Astrocyte (in vitro differentiated cells and primary cell): ENCODE measurements around the gene CHD6.

Experiments
- EZH2 ChIP-seq: IDR thresholded peaks from 2 replicates; pipeline ENCODE4 v1.6.1; 2012; ENCODE audit warnings: mild to moderate bottlenecking, low read length, inconsistent platforms; ENCODE audit not compliant: insufficient read depth
- TF ChIP-seq, protein P1 (sequence below): IDR thresholded peaks from 2 replicates; pipeline ENCODE4 v1.5.1; 2011; ENCODE audit warnings: low read depth, mild to moderate bottlenecking, inconsistent platforms, low read length, moderate library complexity; ENCODE audit not compliant: insufficient read depth

DNA sequence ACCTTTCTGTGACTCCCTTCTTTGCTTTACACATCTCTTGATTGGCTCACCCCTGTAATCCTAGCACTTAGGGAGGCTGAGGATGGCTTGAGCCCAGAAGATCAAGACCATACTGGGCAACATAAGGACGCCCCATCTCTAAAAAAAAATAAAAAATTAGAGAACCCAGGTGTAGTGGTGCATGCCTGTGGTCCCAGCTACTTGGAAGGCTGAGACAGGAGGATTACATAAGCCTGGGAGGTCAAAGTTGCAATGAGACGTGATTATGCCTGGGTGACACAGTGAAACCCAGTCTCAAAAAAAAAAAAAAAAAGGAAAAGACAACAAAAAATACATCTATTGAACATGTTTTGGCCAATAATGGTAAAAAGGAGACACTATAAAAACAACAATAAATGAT, 37.8 kb downstream of the CHD6 start:
- TF ChIP-seq, protein P1, sequence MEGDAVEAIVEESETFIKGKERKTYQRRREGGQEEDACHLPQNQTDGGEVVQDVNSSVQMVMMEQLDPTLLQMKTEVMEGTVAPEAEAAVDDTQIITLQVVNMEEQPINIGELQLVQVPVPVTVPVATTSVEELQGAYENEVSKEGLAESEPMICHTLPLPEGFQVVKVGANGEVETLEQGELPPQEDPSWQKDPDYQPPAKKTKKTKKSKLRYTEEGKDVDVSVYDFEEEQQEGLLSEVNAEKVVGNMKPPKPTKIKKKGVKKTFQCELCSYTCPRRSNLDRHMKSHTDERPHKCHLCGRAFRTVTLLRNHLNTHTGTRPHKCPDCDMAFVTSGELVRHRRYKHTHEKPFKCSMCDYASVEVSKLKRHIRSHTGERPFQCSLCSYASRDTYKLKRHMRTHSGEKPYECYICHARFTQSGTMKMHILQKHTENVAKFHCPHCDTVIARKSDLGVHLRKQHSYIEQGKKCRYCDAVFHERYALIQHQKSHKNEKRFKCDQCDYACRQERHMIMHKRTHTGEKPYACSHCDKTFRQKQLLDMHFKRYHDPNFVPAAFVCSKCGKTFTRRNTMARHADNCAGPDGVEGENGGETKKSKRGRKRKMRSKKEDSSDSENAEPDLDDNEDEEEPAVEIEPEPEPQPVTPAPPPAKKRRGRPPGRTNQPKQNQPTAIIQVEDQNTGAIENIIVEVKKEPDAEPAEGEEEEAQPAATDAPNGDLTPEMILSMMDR = no peak
- TF ChIP-seq EZH2 = no peak
